Esophagus (tissue), 2 donors: ENCODE results near the gene AP5Z1. TPM values are rescaled to one million over a fixed set of nuclear protein-coding genes. Genes with fewer than 3 reads are reported as not detected.

Experiments used
- H3K27ac ChIP-seq, 2 donors: one replicate each; pipeline ENCODE4 v1.5.1; 2013; ENCODE audit warnings: low read depth in 2 of 2, mild to moderate bottlenecking in 2 of 2, inconsistent platforms in 1 of 2, low read length in 1 of 2, moderate library complexity in 1 of 2
- H3K27me3 ChIP-seq, 2 donors: one replicate each; pipeline ENCODE4 v1.6.1; 2013; ENCODE audit warnings: low read length in 2 of 2, control low read depth in 1 of 2, mild to moderate bottlenecking in 1 of 2; ENCODE audit not compliant: insufficient read depth in 2 of 2, control insufficient read depth in 1 of 2
- H3K36me3 ChIP-seq, 2 donors: one replicate each; pipeline ENCODE4 v1.6.1; 2013; ENCODE audit warnings: low read length in 1 of 2; ENCODE audit not compliant: control insufficient read depth in 2 of 2, insufficient read depth in 2 of 2
- H3K4me1 ChIP-seq, 2 donors: one replicate each; pipeline ENCODE4 v1.6.1; 2013; ENCODE audit warnings: low read length in 1 of 2; ENCODE audit not compliant: control insufficient read depth in 2 of 2, insufficient read depth in 2 of 2
- H3K4me3 ChIP-seq, 2 donors: one replicate each; pipeline ENCODE4 v1.5.1; 2013; ENCODE audit warnings: low read length in 2 of 2, mild to moderate bottlenecking in 2 of 2, low read depth in 1 of 2, moderate library complexity in 1 of 2
- H3K9me3 ChIP-seq, 2 donors: one replicate each; pipeline ENCODE4 v1.6.1; 2013; ENCODE audit warnings: mild to moderate bottlenecking in 2 of 2, low read depth in 1 of 2, low read length in 1 of 2, moderate library complexity in 1 of 2; ENCODE audit not compliant: control insufficient read depth in 2 of 2, insufficient read depth in 1 of 2
- WGBS, 2 donors: extraction: QIAGEN DNeasy Blood & Tissue Kit; methylation state at CpG; one replicate each; pipeline ENCODE4 v1.1.7; 2013; 5-methylcytosine and 5-hydroxymethylcytosine counted together
- polyA plus RNA-seq, 2 donors: library from polyadenylated mRNA; stranded (reverse); fragments of 200-250 nt; gene quantifications; one replicate each; pipeline ENCODE4 v1.2.3, GENCODE V29; 2013
- donor health status: healthy with polysubstance abuse.
- donor health status: Bipolar disorder and iron deficiency.

The AP5Z1 gene
- polyA plus RNA-seq, 2 donors: 22.1 to 34.5 TPM

DNA sequence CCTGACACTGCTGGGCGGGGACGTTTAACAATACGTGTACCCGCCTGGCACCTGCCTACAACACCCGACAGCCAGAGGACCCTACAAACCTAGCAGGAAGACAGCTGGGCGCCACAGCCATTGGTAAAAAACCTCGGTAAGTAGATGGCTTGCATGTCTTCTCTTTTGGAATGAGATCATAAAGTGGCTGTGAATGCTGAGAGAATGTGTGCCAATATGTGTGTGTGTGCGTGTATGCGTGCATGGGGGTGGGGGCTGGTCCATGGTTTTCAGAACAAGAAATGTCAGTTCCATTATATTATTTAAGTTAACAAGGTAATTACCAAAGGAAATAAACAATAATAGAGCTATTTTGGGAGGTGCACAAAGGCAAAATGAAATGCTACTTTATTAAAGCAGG is 47.3 kb downstream of the AP5Z1 start:
- no peaks in the 10 kb centered on the region for H3K4me1 ChIP-seq
- H3K9me3 ChIP-seq: no peaks in the 10 kb centered on the region
- H3K4me3 ChIP-seq: no peak overlapping the region
- H3K27ac ChIP-seq: no peak overlapping the region
- H3K36me3 ChIP-seq: no peaks in the 10 kb centered on the region
- H3K27me3 ChIP-seq: no peaks in the 10 kb centered on the region
- 76 to 79% methylated on average over 9 of the region's 9 CpGs for WGBS, 2 donors

DNA sequence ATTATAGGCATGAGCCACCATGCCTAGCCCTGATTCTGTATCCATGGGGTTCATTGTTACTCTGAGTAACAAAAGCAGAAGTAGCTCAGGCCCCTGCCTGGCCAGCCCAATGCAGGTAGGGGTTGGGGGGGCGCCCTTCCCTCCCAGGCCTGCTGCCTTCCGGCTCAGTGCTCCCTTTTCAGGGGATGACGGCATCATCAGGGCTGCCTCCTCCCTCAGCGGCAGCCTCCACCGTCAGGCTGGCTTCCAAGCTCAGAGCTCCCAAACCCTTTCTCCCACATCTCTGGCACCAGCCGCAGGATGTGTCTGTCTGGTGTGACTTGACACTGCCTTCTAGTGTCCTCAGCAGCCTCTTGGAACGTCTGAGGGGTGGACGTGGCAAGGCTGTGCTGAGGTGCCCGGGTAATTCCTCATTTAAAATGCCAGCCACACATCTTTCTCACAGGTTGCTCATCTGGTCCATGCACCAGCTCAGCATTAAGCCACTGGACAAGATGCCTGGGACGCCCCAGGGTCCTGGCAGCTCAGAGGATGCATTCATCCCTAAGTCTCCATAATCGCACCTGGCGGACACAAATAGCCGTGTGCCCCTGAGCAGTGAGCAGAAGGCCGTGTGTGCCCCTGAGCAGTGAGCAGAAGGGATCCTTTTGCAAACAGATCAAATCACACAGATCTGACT is 48.2 kb downstream of the AP5Z1 start:
- H3K9me3 ChIP-seq: no peaks in the 10 kb centered on the region
- H3K27ac ChIP-seq: no peak overlapping the region
- H3K27me3 ChIP-seq: no peaks in the 10 kb centered on the region
- H3K4me3 ChIP-seq: no peak overlapping the region
- WGBS, 2 donors: 66 to 67% methylated on average over 14 of the region's 14 CpGs
- no peaks in the 10 kb centered on the region for H3K36me3 ChIP-seq
- H3K4me1 ChIP-seq: no peaks in the 10 kb centered on the region

DNA sequence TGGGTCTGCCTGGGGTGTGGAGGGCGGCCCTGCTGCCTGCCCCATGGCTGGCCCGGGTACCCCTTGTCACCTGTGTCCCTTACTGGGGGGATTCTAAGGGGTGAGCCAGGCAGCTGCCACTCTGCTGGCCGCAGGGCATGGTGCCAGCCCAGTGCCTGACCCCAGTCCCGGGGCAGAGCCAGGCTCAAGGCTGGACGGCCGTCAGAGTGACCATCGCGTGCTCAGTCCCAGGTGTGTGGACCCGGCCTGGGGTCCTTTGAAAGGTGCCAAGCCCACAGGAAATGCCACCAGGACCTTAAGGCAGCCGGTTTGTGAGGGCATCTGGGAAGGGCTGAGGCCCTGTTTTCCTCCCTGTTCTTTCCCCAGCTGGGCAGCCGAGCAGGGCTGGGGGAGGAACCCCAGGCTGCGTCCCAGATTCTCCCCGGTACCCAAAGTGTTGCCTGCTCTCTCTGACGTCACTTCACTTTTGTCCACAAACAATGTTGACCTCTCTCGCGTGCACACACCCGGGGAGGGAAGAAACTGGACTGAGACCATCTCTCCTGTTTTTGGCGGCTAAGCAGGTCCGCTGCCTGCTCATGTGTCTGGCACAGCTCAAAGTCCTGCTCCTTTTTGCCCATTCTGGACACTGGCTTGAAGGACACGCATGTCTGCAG is 48.8 kb downstream of the AP5Z1 start:
- WGBS, 2 donors: 80 to 83% methylated on average over 20 of the region's 20 CpGs
- H3K4me1 ChIP-seq: no peaks in the 10 kb centered on the region
- no peaks in the 10 kb centered on the region for H3K27me3 ChIP-seq
- H3K4me3 ChIP-seq: no peak overlapping the region
- H3K27ac ChIP-seq: no peak overlapping the region
- no peaks in the 10 kb centered on the region for H3K9me3 ChIP-seq
- H3K36me3 ChIP-seq: no peaks in the 10 kb centered on the region

DNA sequence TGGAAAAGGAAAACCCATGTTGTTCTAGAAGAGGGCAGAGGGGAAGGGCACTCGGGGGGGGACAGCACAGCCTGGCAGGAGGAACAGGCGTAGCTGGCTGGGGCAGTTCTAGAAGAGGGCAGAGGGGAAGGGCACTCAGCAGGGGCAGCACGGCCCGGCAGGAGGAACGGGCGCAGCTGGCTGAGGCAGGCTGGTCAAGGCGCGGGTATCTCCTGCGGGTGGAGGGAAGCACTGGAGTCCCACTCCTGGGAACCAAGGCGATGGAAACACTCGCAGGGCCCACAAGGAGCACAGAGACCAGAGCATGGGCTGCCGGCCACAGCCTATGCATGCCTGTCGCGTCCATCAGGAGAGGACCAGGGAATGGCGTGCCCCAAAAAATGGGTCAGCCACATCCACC is 49.7 kb downstream of the AP5Z1 start:
- no peaks in the 10 kb centered on the region for H3K9me3 ChIP-seq
- H3K36me3 ChIP-seq: no peaks in the 10 kb centered on the region
- H3K4me3 ChIP-seq: no peak overlapping the region
- no peaks in the 10 kb centered on the region for H3K4me1 ChIP-seq
- no peaks in the 10 kb centered on the region for H3K27me3 ChIP-seq
- no peak overlapping the region for H3K27ac ChIP-seq
- WGBS, 2 donors: 89 to 90% methylated on average over 15 of the region's 15 CpGs

DNA sequence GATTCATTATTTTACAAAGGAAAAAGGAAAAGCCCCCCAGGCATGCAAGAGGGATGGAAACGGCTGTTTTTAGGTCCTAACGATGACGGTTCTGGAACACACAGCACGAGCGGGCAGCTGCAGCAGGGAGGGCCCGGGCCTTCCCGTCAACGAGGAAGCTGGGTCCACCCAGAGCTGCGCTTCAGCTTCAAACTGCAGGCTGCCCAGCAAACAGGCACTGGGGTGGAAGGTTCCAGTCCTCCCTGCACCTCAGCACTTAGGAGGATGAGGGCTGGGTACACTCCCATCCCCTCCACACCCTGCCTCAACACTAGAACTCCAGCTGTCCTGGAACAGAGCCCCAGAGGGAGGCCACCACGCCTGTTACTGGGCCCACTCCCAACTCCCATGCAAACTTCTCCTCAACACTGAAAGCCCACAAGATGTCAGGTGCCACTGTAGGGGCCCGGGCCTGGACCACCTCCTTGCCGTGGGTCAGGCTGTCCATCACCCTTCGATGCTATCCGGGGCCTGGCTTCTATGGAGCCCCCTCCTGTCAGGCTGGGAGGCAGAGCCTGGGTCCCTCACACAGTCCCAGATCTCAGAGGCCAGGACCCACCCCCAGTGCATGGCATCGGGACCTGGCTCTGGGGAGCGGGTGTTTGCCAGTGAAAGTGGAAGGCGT is 53.4 kb downstream of the AP5Z1 start:
- H3K9me3 ChIP-seq: no peaks in the 10 kb centered on the region
- 72 to 87% methylated on average over 17 of the region's 17 CpGs for WGBS, 2 donors
- no peak overlapping the region for H3K27ac ChIP-seq
- no peak overlapping the region for H3K4me3 ChIP-seq
- H3K36me3 ChIP-seq: no peaks in the 10 kb centered on the region
- H3K4me1 ChIP-seq: no peaks in the 10 kb centered on the region
- H3K27me3 ChIP-seq: no peaks in the 10 kb centered on the region

DNA sequence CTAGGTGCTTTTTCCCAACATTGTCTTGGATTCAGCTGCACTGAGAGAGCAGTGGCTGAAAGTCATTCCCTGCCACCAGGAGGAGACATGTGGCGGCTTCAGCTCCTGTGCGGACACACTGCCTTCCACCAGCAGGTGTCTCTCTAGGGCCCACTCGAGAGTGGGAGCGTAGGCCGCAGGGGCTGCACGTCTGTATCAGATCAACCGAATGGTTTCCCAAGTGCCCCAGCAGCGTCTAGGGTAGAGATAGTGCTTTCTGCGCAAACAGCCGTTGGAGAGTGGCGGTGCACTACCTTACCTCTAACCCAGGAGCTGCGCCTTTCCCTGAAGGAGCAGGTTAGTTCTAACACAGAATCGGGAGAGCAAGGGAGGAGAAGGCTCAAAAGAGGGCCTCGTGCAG is 54.8 kb downstream of the AP5Z1 start:
- Histone ChIP-seq H3K27ac (no peak overlapping the region), H3K4me3 (no peak overlapping the region), H3K4me1 (no peaks in the 10 kb centered on the region), H3K9me3 (no peaks in the 10 kb centered on the region), H3K36me3 (no peaks in the 10 kb centered on the region), H3K27me3 (no peaks in the 10 kb centered on the region)
- WGBS, 2 donors: 35 to 54% methylated on average over 14 of the region's 14 CpGs

DNA sequence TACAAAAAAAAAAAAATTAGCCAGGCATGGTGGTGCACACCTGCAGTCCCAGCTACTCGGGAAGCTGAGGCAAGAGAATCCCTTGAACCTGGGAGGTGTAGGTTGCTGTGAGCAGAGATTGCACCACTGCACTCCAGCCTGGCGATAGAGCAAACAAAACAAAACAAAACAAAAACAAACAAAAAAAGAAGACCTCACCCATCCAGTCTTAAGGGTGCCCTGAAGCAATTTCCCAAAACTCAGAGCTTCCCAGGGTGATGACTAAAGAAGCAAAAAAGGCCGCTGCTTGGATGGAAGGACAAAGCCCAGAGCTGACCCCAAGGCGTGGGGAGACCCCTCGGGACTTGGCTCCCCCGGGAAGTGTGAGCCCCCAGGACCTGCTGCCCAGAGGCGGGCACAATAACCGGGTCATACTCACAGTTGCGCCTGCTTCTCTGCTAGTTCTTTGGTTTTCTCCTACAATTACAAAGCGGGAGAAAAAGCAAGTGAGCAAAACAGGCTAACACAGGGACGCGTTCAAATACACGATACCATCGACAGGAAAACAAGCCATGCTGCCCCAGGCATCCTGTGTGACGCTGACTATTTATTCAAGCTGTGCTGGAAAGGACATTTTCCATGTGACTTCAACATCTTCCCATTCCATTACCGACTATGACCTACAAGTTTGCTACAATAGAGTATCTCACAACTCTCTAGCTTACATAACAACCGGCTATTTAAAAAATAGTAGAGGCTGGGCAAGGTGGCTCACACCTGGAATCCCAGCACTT is 56.5 kb downstream of the AP5Z1 start:
- 76 to 77% methylated on average over 17 of the region's 17 CpGs for WGBS, 2 donors
- Histone ChIP-seq H3K4me3 (no peak overlapping the region), H3K36me3 (no peaks in the 10 kb centered on the region), H3K9me3 (no peaks in the 10 kb centered on the region), H3K27ac (no peak overlapping the region), H3K27me3 (no peaks in the 10 kb centered on the region), H3K4me1 (no peaks in the 10 kb centered on the region)

DNA sequence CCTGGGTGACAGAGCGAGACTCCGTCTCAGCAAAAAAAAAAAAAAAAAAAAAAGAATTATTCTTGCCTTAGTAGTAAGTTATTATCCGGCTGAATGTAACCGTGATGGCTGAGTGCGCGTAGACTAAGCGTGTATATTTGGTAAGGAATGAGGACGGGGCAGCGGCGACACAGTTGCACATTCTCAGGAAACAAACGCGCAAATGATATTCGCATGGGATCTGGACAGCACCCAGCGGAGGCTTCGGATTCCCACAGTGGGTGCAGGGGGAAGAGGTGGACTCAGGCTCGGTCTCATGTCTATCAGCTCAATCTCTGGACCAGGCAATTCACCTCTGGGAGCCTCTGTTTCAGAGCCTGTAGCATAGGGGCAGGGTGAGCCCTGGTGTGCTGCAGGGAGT is 57.3 kb downstream of the AP5Z1 start:
- WGBS, 2 donors: 94 to 96% methylated on average over 16 of the region's 16 CpGs

DNA sequence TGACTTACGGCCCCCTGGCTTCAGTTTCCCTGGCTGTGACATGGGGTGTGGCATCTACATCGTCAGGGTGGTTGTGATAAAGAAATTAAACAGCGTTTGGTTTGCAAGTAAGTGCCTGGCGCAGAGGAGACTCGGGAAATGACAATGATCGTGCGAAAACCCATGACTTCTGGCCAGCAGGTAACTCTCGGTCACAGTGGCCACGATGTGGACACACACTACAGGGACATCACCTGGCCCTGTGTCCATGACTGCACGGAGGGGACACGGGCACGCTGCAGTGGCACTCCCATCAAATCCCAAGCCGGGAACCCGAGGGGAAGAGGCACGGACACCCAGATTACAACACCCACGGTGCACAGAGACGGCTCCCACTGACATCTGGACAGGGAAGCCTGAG is 57.8 kb downstream of the AP5Z1 start:
- WGBS, 2 donors: 84 to 88% methylated on average over 17 of the region's 17 CpGs

More for the DNA sequence above, 57.3 kb downstream of the AP5Z1 start:
- Histone ChIP-seq H3K4me1 (no peaks in the 10 kb centered on the region), H3K27ac (no peak overlapping the region), H3K4me3 (no peak overlapping the region), H3K9me3 (no peaks in the 10 kb centered on the region), H3K27me3 (no peaks in the 10 kb centered on the region), H3K36me3 (no peaks in the 10 kb centered on the region)

More for the DNA sequence above, 57.8 kb downstream of the AP5Z1 start:
- no peaks in the 10 kb centered on the region for H3K4me1 ChIP-seq
- H3K9me3 ChIP-seq: no peaks in the 10 kb centered on the region
- no peak overlapping the region for H3K27ac ChIP-seq
- H3K4me3 ChIP-seq: no peak overlapping the region
- no peaks in the 10 kb centered on the region for H3K27me3 ChIP-seq
- H3K36me3 ChIP-seq: no peaks in the 10 kb centered on the region
